Neural crest cell (in vitro differentiated cells): ENCODE results near the gene PCDHA10. TPM values are rescaled to one million over a fixed set of nuclear protein-coding genes. Genes with fewer than 3 reads are reported as not detected.
"Not testable (repeated sequence)": the region's sequence is repeated elsewhere in the genome, so short reads cannot be mapped to it uniquely, and the experiment has no call there.

ENCODE experiments used
- DNase-seq: peaks from one replicate; pipeline ENCODE4 v3.0.0; 2021; ENCODE audit warnings: low read depth, mixed read lengths, low spot score
- H3K27ac Mint-ChIP-seq: one replicate; pipeline ENCODE4 v1.8.0; 2021; ENCODE audit warnings: mild to moderate bottlenecking, mixed read lengths; ENCODE audit not compliant: unreplicated experiment
- H3K27me3 Mint-ChIP-seq: 2 replicates; pipeline ENCODE4 v1.8.0; 2021; ENCODE audit warnings: low read depth, mild to moderate bottlenecking, mixed read lengths
- H3K36me3 Mint-ChIP-seq: 2 replicates; pipeline ENCODE4 v1.8.0; 2021; ENCODE audit warnings: low read depth, mild to moderate bottlenecking, mixed read lengths
- H3K4me1 Mint-ChIP-seq: 2 replicates; pipeline ENCODE4 v1.8.0; 2021; ENCODE audit warnings: mixed read lengths
- H3K4me3 Mint-ChIP-seq: one replicate; pipeline ENCODE4 v1.8.0; 2021; ENCODE audit warnings: mild to moderate bottlenecking, mixed read lengths
- H3K9me3 Mint-ChIP-seq: 2 replicates; pipeline ENCODE4 v1.8.0; 2021; ENCODE audit warnings: mixed read lengths
- long read RNA-seq: library from polyadenylated mRNA; unstranded; transcript quantifications from one replicate; pipeline ENCODE4 v2.0.0, GENCODE V29; 2020
- total RNA-seq: library from RNA; stranded (reverse); gene quantifications from 2 replicates; pipeline ENCODE4 v1.2.1, GENCODE V29; 2021
- TF ChIP-seq, protein P1 (sequence below): fragments of 200-600 bp; sonication (generic); conservative IDR thresholded peaks from 2 replicates; pipeline ENCODE4 v1.5.0; 2021; ENCODE audit warnings: antibody characterized with exemption, mild to moderate bottlenecking

Gene PCDHA10
- 7.3 and 7.4 TPM in 2 replicates for total RNA-seq
- long read RNA-seq, full-length matches to known transcripts: 8 of 8 reads
- long read RNA-seq, partial matches to known transcripts: 0 of 8 reads
- long read RNA-seq, other reads (novel, unspliced or antisense): 0 of 8 reads

- Mint-ChIP-seq H3K27me3 (no peaks in the 10 kb centered on the region), H3K4me1 (peaks cover 5% of the 10 kb centered on the region), H3K4me3 (peak within 1 kb of the TSS; percentile 82), H3K9me3 (peaks cover 11% of the 10 kb centered on the region), H3K27ac (peak within 1 kb of the TSS; percentile 76), H3K36me3 (peaks cover 63% of the 10 kb centered on the region)
- TF ChIP-seq, protein P1, sequence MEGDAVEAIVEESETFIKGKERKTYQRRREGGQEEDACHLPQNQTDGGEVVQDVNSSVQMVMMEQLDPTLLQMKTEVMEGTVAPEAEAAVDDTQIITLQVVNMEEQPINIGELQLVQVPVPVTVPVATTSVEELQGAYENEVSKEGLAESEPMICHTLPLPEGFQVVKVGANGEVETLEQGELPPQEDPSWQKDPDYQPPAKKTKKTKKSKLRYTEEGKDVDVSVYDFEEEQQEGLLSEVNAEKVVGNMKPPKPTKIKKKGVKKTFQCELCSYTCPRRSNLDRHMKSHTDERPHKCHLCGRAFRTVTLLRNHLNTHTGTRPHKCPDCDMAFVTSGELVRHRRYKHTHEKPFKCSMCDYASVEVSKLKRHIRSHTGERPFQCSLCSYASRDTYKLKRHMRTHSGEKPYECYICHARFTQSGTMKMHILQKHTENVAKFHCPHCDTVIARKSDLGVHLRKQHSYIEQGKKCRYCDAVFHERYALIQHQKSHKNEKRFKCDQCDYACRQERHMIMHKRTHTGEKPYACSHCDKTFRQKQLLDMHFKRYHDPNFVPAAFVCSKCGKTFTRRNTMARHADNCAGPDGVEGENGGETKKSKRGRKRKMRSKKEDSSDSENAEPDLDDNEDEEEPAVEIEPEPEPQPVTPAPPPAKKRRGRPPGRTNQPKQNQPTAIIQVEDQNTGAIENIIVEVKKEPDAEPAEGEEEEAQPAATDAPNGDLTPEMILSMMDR: peak; percentile 70
- no peak for DNase-seq
Observed at GRCh38 chr5:140855772-140856674, at the start of gene PCDHA10. TSS of gene PCDHA10 (plus strand) at chr5:140855897. CDS start at chr5:140856049, 152 bp downstream.

- peaks cover 49% of the 10 kb centered on the region for H3K36me3 Mint-ChIP-seq
- peak within 1 kb of the TSS; percentile 90 for H3K4me3 Mint-ChIP-seq
- H3K9me3 Mint-ChIP-seq: peaks cover 21% of the 10 kb centered on the region
- peak within 1 kb of the TSS; percentile 90 for H3K27ac Mint-ChIP-seq
- no peaks in the 10 kb centered on the region for H3K27me3 Mint-ChIP-seq
- TF ChIP-seq, protein P1: peak; percentile 73
- peak; percentile 69 for DNase-seq
- H3K4me1 Mint-ChIP-seq: peaks cover 16% of the 10 kb centered on the region
Observed at GRCh38 chr5:140806834-140807775, 48.6 kb upstream of the PCDHA10 start, which contains the start of gene PCDHA4. TSS of gene PCDHA4 (plus strand) at chr5:140807068.

DNA sequence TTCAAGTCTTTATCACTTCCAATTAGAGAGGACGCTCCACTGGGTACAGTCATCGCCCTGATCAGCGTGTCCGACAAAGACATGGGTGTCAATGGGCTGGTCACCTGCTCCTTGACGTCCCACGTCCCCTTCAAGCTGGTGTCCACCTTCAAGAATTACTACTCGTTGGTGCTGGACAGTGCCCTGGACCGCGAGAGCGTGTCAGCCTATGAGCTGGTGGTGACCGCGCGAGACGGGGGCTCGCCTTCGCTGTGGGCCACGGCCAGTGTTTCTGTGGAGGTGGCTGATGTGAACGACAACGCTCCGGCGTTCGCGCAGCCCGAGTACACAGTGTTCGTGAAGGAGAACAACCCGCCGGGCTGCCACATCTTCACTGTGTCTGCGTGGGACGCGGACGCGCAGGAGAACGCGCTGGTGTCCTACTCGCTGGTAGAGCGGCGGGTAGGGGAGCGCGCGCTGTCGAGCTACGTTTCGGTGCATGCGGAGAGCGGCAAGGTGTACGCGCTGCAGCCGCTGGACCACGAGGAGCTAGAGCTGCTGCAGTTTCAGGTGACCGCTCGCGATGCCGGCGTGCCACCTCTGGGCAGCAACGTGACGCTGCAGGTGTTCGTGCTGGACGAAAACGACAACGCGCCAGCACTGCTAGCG is 47.3 kb upstream of the PCDHA10 start:
- Mint-ChIP-seq H3K36me3 (peaks cover 58% of the 10 kb centered on the region), H3K9me3 (peaks cover 26% of the 10 kb centered on the region), H3K4me1 (peaks cover 16% of the 10 kb centered on the region), H3K4me3 (peak overlapping the region; percentile 90)
- H3K27ac Mint-ChIP-seq, H3K27me3 Mint-ChIP-seq, DNase-seq: not testable (repeated sequence)

DNA sequence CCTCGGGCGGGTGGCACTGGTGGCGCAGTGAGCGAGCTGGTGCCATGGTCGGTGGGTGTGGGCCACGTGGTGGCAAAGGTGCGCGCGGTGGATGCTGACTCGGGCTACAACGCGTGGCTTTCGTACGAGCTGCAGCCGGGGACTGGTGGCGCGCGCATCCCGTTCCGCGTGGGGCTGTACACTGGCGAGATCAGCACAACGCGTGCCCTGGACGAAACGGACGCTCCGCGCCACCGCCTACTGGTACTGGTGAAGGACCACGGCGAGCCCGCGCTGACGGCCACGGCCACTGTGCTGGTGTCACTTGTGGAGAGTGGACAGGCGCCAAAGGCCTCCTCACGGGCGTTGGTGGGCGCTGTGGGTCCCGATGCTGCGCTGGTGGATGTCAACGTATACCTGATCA is 46.8 kb upstream of the PCDHA10 start:
- H3K4me1 Mint-ChIP-seq: peaks cover 16% of the 10 kb centered on the region
- TF ChIP-seq, protein P1: no peak
- DNase-seq: no peak
- H3K27me3 Mint-ChIP-seq: no peaks in the 10 kb centered on the region
- H3K4me3 Mint-ChIP-seq: no peak overlapping the region
- H3K9me3 Mint-ChIP-seq: peaks cover 22% of the 10 kb centered on the region
- no peak overlapping the region for H3K27ac Mint-ChIP-seq
- H3K36me3 Mint-ChIP-seq: peaks cover 54% of the 10 kb centered on the region

DNA sequence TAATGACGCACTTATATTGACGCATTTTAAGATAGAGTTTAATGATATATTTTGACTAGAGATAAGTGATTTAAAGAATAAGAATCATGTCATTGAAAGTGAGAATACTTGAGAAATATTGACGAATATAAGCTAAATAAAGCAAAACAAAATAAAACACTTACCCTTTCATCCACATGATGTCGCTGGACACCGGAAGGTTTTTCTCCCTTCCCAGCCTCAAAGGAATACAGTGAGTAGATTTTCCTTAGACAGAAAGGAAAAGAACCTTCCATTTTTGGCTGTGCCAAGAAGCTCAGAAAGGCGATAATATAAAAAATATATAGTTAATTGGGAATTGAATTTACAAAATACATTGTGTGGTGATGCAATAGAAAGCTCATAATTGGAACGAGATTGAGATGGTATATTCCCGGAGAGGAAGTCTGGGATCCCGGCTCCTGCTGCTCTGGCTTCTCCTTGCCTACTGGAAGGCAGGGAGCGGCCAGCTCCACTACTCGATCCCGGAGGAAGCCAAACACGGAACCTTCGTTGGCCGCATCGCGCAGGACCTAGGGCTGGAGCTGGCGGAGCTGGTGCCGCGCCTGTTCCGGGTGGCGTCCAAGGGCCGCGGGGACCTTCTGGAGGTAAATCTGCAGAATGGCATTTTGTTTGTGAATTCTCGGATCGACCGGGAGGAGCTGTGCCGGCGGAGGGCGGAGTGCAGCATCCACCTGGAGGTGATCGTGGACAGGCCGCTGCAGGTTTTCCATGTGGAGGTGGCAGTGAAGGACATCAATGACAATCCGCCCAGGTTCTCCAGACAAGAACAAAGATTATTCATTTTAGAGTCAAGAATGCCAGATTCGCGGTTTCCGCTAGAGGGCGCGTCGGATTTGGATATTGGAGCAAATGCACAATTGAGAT is 34.1 kb upstream of the PCDHA10 start, which contains the start of gene PCDHA5:
TSS of gene PCDHA5 (plus strand) at position 239 of the 906 bp plus-strand sequence.
- Mint-ChIP-seq H3K4me3 (no peak within 1 kb of the TSS), H3K27ac (no peak within 1 kb of the TSS), H3K27me3 (no peaks in the 10 kb centered on the region), H3K4me1 (no peaks in the 10 kb centered on the region), H3K36me3 (peaks cover 43% of the 10 kb centered on the region), H3K9me3 (peaks cover 3% of the 10 kb centered on the region)
- no peak for DNase-seq
- TF ChIP-seq, protein P1: no peak
